TTC549 (cell line): Measurements from ENCODE around the gene PRRT1.
A peak's percentile ranks its signal among the peaks of the same experiment; 100 is the strongest.
"Not testable (repeated sequence)": the region's sequence is repeated elsewhere in the genome, so short reads cannot be mapped to it uniquely, and the experiment has no call there.

Source experiments
- FAIRE-seq: peaks from 2 replicates; lab custom pipeline; 2012; peaks lifted over from hg19 to GRCh38; lab: Jason Lieb, UNC

The PRRT1 gene

GRCh38 chr6:32187725-32188380 lies 36.1 kb upstream of the PRRT1 start:
- FAIRE-seq: not testable (repeated sequence)

DNA sequence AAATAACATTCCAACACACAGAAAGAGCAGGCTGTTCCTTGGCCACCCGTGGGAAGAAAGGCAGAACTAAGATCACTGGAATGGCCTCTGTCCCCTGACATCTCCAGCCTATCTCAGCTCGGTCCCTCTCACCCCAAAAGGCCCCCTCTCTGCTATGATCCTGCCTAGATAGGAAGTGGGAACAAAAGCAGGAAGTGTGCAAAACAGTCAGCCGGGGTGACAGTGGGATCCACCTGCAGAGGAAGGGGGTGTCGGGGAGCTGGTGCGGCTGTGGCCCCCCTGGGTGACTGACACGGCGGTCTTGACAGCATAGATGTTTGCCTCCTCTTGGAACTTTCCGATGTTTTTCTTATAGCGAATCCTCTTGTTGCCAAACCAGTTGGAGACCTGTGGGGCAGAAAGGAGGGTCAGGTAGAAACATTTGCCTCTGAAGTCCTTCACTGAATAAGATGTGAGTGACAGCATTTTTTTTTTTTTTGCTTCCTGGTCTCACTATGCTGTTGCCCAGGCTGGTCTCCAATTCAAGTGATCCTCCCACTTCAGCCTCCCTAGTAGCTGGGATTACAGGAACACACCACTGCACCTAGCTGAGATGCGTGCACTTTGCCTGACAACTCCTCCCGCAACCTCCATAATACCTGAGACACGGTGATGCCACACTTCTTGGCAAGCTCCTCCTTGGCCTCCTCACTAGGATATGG lies 35.4 kb upstream of the PRRT1 start:
- no peak for FAIRE-seq

DNA sequence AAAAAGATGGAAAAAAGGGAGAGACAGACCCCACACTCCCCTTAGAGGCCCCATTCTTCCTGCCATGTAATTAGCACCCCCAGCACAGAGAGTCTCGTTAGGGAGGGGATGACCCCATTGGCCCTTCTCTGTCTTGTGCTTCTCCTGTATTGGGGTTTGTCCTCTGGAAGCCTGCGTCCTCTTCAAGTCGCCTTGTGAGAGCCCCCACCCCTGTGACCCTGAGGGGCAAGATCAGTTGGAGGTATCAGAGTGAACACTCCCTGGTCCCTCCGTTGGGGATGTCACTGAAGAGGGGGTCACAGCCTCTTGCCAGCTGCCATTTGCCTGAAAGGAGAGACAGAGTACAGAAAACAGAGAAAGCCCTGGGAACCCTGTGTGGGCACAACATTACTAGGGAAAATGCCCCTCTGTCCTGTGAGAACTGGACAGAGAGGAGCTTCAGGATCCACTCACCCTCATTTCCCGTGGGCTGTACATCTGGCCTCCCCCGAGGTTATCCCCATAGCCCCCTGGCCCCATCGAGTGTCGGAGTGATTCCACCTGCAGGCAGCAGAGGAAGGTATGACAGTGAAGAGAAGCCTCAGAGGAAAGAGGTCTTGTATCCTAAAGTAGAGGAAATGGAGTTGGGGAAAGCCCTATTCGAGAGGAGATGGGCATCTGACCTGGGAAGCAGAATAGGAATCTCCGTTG lies 34.6 kb upstream of the PRRT1 start:
- not testable (repeated sequence) for FAIRE-seq

GRCh38 chr6:32185681-32186131 lies 34.0 kb upstream of the PRRT1 start:
- peak; percentile 42 for FAIRE-seq

DNA sequence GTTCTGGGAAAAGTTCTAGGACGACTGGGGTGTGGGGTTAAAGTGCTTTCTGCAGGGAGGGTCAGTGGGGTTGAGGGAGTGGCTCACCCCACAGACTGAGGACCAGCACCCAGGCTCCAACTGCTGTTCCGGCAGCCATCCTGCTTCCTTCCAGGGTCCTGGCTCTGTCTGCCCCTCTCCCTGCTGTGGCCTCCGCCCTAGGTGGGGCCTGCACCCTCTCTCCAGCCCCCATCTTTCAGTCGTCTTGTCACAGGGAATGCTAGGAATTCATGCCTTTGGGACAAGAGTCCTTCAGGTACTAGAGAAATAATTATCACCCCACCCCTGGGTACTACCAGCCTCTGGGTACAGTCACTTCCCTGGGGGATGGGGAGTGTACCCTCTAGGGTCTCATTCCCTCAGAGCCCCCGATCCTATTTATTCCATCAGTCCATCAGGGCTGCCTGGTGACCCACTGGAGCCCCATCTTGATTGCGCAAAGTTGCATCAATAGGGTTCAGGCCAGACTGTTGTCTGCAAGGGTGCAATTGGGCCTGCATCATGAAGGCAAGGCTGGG lies 32.4 kb upstream of the PRRT1 start, which contains the start of gene AGER:
TSS of gene AGER (minus strand) at position 170 of the 557 bp plus-strand sequence. CDS start at position 139, 31 bp downstream.
- FAIRE-seq: no peak

- no peak for FAIRE-seq
These were observed 31.8 kb upstream of the PRRT1 start for GRCh38 chr6:32183483-32184083.

DNA sequence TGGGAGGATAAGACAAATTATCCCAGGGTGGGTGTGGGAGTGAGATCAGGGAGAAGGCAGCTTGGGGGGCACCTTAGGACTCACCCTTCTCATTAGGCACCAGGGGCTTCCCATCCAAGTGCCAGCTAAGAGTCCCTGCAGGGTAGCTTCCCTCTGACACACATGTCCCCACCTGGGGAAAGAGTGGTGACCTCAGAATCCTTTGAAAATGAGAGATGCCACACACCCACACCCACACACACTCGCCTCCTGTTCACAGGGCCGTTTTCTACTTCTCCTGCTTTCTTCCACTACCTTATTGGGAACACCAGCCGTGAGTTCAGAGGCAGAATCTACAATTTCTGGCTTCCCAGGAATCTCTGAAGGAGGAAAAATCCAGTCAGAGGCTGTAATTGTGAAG lies 31.3 kb upstream of the PRRT1 start:
- no peak for FAIRE-seq

DNA sequence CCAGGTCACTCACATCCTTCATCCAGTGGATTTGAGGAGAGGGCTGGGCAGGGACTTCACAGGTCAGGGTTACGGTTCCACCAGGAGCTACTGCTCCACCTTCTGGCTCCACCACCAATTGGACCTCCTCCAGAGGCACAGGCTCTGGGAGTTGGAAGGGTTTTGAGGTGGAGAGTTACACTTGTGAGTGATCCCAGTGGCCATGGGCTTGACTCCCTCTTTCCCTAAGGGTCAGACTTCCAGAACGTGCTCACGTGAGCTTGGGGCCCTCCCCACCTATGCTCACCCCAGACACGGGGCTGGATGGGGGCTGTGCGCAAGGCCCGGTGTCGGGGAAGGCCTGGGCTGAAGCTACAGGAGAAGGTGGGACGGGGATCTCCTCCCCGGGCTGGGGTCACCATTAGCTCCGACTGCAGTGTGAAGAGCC lies 30.8 kb upstream of the PRRT1 start:
- no peak for FAIRE-seq

DNA sequence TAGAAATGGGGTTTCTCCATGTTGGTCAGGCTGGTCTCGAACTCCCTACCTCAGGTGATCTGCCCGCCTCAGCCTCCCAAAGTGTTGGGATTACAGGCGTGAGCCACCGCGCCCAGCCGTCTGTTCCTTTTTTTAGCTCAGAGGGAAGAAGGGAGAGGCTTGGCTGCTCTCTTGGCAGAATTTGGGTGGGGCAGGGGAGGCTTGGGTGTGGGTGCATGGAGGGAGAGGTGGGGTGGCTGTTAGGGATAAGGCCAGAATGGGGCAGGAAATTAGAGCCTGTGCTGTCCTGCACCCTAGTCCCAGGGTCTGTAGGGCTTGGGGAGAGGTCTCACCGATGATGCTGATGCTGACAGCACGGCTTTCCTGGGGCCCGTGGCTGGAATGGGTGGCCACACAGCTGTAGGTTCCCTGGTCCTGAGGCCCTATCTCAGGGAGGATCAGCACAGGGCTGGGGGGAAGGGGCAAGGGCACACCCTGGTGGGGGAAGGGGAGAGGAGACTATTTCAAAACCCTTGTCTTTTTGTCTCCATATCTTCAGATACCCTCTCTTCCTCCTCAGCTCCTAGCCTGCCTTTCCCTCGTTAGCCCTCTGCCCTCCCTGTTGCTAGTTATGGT lies 30.3 kb upstream of the PRRT1 start:
- no peak for FAIRE-seq

- no peak for FAIRE-seq
These were observed 29.5 kb upstream of the PRRT1 start for GRCh38 chr6:32181148-32181702.

GRCh38 chr6:32179766-32180405 lies 28.1 kb upstream of the PRRT1 start:
- FAIRE-seq: no peak

GRCh38 chr6:32178547-32179440 lies 27.1 kb upstream of the PRRT1 start:
- no peak for FAIRE-seq

DNA sequence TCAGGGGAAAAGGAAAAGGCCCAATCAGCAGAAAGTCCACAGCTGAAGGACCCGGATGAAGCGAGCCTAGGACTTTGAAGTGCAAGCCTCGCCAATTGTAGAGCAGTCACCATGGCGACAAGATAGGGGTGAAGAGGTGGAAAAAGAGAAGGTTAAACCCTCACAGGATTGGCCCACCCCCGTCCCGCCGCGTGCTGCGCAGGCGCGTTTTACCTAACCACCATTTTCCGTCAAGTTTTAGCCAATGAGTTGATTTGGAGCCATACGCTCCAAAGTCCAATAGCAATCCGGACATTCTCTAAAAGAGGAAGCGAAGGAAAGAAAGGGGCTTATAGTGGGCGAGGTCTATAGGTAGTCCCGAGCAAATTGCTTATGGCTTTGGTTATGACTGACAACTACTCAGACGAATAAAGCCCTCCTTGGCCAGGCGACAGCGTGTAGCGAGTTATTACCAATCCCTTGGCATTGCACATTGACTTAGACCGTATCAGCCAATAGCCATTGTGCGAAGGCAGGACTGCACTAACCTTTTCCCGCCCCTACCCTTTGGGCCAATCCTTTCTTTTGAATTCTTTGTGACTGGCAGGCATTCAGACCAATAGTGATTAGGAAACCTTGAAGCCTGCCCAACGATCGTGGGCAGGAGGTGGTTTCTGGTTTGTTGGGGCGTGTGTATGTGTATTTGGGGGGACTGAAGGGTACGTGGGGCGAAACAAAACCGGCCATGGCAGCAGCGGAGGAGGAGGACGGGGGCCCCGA lies 26.2 kb upstream of the PRRT1 start, which contains the start of gene RNF5:
TSS of gene RNF5 (plus strand) at position 618 of the 759 bp plus-strand sequence. CDS start at position 725, 107 bp downstream.
- peak; percentile 96 for FAIRE-seq

GRCh38 chr6:32177183-32177787 lies 25.5 kb upstream of the PRRT1 start:
- no peak for FAIRE-seq

DNA sequence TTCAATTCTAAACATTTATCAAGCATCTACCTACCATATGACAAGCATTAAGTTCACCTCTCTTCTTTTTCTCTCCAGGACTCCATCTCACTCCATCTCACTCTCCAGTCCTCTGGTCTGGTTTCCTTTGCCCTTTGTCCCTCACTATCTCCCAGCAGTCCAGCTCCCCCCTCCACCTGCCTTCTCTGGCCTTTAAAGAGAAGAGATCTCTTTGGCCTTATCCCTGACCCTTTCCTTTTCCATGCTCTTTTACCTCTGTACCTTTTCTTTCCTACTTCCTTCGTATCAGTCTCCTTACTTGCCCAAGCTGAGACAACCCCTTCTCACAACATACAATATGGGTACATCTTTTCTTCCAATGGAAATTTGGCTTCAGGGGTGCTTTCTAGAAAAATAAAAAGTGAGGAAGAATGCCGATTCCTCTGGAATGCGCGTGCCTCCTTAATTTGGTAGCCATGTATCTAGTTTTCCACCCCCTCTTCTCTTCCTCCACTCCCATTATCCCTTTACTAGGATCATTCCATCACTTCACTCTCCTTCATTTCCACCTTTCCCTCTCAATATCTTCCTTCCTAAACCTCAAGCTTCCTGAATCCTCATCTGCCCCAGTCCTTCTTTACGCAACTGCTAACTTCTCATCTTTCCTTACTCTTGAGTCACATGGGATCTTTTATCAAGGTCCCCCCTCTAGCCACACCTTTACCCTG lies 24.9 kb upstream of the PRRT1 start:
- FAIRE-seq: no peak

GRCh38 chr6:32175711-32176475 lies 24.2 kb upstream of the PRRT1 start, which contains the start of gene AGPAT1:
TSS of gene AGPAT1 (minus strand) at chr6:32176084. CDS start at chr6:32171496, 4,588 bp downstream.
- FAIRE-seq: no peak

GRCh38 chr6:32175322-32175710 lies 23.6 kb upstream of the PRRT1 start:
- FAIRE-seq: no peak
